GM21423 (cell line): Measurements from ENCODE around the gene GUCA1C.

Experiments used
- ATAC-seq: cut with Tn5 transposase; IDR thresholded peaks from one replicate; pipeline ENCODE4 v1.9.1; 2021; ENCODE audit warnings: mild to moderate bottlenecking, moderate library complexity; ENCODE audit not compliant: unreplicated experiment

The GUCA1C gene, protein sequence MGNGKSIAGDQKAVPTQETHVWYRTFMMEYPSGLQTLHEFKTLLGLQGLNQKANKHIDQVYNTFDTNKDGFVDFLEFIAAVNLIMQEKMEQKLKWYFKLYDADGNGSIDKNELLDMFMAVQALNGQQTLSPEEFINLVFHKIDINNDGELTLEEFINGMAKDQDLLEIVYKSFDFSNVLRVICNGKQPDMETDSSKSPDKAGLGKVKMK

DNA sequence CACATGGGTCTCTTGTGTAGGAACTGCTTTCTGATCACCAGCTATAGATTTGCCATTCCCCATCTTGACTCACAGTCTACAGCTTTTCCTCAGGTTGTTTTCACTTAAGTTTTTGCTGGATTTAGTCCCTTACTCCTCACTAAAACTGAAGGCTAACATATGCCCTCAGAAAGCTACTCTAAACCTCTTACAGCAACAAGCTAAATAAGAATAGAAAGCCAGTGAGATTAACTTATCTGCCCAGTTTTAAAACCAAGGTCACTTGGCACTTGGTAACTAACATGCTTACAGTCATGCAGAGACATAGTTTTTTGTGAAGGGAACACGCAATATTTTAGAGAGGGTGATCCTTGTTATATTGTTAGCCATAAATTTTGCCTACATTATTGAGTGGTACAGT, at the start of gene GUCA1C:
Gene GUCA1C (minus strand): TSS at position 180 of the 400 bp plus-strand sequence. CDS start 117 bp downstream, at position 63.
- no peak for ATAC-seq

DNA sequence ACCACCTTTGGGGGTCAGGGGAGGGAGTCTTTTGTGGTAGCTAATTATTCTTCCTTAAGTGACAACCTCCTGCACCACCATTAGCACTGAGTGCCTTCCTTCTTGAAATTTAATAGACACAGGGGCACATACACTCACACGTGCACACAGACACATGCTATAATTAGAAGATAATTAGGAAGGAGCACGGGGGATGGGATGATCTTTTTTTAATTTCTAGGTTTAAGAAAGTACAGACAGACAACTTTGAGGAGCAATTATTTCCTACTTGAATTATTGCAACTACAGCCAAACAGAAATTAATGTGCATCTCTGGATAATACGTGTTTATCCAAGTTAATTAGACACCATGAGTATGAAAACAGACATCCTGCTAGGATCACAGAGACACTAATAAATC, 44.8 kb upstream of the GUCA1C start:
- no peak for ATAC-seq

DNA sequence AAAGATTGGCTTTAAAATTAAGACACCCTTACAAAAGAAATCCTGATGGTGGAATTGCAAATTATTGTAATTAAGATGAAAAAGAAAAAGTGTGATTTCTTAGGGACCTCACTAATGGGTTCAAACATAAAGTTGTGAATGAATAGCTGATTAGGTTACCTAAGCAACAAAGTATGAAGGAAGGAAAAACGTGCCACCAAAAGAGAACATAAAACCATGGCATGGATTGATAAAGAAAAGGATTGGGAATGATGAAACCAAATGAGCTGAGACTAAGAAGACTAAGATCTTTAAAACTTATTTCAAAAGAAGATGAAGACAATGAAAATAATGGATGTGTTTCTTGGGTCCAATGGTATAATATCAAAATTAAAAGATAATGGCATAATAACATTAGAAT, 32.2 kb upstream of the GUCA1C start:
- ATAC-seq, result no peak

DNA sequence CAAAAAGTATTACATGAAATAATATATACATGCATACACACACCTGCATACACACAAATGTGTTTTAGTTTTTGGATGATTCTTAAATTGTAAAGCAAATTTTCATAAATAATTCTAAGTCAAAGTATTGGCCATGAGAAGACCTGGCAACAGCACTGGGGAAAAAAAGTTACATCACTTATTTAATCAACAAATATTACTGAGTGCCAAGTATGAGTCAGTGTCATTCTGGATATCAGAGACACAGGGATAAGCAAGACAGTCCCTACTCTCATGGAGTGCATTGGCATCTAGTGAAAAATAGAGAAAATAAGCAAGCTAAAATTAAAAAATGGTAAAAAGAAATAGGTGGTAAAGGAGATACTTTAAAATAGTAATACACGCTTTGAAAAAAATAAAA, 29.4 kb upstream of the GUCA1C start:
- no peak for ATAC-seq

DNA sequence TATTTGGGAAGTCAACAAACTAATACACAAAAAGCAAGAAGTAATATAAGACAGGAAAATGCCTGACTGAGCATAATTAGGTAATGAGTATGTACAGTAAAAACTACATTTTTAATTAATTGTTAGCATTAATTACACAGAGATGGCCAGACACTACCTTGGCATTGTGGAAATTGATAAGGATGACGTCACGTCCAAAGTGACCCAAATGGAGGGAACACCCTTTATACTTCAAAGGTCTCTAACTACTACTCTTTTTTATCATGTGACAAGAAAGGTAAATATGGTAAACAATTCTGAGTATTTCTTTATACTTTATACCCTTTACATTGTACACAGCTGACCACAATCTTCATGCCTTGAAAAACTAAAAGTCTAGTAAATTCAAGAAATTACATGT, 22.4 kb upstream of the GUCA1C start:
- ATAC-seq, result no peak

DNA sequence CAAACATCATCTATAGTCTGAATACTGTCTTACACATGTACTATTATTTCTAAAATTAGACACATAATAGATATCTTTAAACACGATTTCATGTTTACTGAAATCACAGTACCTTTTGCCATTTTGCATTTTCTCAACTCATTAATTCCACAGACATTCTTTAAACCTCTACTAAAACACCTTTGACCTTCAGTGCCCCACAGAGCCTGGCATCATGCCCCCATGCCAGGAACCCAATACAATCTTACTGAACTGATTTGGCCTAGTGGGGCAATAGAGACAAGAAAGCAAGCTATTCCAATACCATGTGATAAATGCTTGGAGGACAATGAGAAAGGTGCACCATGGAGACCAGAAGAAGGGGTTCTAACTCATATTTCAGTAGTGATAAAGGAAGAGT, 19.3 kb upstream of the GUCA1C start:
- no peak for ATAC-seq

DNA sequence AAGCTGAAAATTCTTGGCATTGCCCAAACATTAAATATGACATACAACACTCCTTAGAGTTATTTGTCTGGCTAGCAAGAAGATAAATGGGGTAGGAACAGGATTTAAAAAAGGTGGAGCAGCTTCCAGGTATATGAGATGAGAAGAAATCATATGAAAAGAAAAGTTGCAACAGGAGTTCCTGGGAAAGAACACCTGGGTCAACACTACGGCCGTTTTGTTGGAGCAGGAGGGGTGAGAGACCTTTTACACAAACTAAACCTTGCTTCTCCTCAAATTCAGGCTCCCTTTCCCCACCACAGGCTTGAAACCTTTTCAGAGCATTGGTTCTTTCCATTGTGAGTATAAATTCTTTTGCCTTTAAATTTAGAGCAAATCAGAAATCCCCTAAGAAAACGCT, 18.8 kb upstream of the GUCA1C start:
- no peak for ATAC-seq

DNA sequence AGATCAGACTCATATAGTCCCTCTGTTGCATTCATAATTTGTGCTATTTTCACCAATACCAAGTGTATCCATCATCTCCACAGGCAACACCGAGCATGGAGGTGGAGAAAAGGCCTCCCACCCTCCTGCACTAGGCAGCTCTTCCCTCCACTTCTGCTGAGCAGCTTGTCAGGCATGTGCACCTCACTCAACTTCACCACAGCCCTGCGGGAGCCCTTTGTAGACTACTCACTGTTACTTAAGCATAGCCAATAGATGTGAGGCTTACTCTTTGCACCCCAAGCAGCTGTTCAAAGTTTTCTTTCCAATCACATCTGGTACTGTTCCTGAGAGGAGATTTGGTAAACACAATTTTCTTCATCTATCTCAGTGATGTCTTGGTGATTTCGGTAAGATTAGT, 16.9 kb upstream of the GUCA1C start:
- no peak for ATAC-seq

DNA sequence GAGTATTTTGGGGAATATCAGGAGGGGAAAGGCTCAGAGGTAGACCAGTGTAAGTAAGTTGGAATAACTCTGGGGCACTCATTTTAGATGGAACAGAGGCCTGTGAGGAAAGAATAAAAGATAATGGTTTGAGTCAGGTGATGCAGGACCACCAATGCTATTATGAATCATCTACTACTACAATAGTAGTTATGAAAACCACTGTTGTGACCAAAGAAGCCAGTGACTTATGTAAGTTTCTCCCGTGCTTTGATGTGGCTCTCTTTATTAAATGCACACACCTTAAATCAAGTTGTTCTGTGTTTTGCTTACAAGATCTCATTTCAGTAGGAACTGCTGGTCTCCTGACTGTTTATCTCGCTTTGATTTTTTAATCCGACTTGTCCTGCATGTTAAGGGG, 13.1 kb upstream of the GUCA1C start:
- ATAC-seq, result no peak

DNA sequence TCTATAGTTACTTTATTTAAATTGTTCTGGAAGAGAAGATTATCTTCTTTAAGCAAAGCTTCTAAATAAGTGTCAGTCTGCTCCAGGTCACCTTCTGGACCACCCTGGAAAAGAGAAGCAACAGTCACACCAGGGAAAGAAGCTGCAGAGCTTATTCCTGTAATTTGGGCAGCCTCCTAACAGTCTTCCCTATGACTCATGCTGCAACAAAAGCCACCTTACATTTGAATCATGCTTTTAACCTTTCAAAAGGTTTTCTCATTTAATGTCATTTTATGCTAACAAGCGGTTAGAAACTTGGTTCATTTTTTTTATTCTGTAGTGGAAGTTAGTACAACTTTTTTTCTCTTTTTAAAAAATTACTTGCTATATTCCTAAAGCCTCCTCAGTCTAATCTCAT, 5.3 kb upstream of the GUCA1C start:
- no peak for ATAC-seq

DNA sequence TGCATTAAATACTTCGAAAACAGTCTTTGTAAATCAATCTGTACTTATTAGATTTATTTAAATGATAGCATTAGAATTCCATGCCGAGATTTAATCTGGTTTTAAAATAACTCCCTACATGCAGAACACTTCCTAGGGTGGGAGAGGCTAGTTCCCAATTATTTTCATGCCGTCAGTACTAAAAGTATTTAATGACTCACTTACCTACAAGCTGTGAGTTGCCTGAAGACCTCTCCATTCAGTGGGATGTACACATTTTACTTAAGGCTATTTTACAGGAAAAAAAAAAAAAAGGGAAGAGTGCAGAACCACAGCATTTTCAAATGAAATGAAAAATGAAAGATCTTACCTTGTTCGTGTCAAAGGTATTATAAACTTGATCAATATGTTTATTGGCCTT, 469 bp downstream of the GUCA1C start:
- no peak for ATAC-seq

DNA sequence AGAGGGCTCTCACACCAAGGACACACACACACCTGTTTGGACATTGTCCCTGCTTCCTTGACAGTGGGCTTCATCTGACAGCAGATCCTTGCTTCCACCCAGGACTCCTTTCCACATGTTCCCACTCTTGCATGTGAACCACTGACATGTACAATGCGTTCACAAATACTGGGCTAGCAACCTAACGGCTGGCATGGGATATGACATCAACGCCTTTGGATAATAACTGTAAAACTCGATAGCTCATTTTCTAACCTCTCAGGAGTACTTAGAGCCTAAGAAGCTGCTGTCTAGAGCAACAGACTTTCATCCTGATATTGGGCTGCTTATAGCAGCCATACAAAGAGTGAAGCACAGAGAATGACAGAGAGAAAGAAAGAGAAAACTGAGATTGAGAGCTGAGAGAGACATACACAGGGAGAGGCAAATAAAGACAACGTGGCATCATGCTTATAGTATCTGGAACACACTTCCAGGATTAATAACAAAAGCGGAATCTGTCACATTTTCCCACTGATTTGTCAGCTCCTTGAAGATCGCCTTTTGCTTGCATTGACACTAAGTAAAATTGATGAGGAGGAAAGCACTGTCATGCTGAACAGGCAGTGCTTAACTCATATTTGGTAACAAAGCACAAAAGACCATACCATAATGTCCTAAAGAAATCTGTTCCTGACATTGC, 1.7 kb downstream of the GUCA1C start:
- no peak for ATAC-seq

DNA sequence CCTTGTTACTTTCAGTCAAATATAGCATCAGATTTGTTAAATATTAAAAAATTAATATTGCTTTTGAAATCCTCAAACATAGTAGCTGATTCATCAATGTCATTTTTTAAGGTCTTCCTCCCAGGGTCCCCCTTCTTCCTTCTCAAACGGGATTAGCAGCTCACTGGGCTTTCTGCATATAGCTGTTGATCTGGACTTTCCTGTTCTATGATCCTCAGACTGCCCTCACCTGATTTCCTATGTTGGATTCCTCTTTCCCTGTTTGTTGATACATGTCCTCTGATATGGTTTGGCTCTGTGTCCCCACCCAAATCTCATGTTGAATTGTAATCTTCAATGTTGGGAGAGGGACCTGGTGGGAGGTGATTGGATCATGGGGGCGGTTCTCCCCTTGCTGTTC, 5.8 kb downstream of the GUCA1C start:
- no peak for ATAC-seq

DNA sequence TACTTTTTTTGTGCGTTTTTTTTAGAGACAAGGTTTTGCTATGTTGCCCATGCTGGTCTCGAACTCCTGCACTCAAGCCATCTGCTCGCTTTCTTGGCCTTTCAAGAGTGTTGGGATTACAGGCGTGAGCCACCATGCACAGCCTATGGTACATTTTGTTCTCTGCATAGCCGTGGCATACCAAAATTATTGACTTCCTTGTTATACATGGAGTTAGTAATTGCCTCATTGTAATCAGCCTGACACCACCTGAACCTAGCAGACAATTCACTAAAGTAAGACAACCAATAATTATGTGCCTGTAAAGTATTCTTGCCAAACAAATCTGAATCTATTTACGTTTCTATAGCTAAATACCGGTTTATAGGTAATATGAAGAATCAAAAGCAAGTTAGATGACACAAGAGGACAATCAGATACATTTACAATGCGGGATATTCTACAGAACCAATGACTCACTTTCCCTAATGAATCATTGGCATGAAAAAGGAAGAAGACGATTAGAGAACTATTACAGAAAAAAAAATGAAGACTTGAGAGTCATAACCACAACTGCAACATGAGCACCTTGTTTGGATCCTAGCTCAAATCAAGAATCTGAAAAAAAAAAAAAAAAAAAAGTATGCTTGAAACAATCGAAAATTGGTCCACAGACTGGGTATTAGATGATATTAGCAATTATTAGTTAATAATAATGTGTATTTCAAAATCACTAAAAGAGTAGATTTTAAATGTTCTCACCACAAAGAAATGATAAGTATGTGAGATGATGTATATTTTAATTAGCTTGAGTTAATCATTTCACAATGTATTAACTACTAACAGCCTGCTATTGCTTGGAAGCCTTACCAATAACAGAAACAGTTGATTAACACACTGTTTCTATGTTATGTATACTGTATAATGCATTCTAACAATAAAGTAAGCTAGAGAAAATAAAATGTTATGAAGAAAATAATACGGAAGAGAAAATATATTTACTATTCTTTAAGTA, 7.1 kb downstream of the GUCA1C start:
- no peak for ATAC-seq

DNA sequence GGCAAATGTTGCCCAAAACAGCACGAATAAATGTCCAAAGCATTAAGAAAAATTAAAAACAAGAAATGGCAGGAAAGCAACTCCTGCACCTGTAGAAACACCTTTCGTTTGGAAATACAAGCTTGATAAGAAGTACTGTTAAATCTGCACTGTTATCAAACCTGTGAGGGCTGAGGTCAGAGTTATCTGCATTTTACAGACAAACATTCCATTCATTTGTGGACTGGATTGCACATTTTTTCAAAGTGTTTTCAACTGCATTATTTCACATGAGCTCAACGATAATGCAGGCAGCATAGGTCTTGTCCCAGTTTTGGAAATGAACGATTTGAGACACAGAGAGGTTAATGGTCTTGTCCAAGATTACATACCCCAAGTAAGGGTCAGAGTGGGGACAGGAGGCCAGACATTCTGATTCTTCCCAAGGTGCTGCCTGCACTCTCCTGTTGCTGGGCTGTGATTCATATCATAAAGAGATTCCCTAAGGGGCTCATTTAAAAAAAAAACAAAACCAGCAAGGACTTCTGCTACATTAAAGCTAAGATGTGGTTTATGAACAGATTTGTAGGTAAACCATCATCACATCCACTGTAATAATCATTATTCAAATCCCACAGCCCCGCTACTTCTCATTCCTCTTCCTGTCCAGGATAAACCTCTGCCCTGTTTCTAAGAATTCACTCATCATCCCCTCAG, 13.0 kb downstream of the GUCA1C start:
- no peak for ATAC-seq

DNA sequence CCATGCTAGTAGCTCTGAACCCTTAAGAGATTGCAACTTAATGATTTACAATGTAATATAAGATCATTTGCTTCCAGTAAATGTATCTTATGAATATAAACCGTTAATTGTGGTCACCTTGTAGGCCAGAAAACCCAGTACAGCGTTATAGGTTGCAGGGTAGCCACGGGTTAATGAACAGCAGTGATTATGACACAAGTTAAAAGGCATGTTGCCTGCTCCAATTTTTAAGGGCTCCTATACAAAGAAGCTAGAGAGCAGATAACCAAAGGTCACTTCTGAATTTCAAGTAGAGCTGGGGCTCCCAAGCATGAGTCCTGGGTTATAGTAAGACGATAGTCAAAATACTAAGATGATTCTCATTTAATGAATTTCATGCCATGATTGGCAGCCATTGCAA, 13.5 kb downstream of the GUCA1C start:
- ATAC-seq, result no peak

DNA sequence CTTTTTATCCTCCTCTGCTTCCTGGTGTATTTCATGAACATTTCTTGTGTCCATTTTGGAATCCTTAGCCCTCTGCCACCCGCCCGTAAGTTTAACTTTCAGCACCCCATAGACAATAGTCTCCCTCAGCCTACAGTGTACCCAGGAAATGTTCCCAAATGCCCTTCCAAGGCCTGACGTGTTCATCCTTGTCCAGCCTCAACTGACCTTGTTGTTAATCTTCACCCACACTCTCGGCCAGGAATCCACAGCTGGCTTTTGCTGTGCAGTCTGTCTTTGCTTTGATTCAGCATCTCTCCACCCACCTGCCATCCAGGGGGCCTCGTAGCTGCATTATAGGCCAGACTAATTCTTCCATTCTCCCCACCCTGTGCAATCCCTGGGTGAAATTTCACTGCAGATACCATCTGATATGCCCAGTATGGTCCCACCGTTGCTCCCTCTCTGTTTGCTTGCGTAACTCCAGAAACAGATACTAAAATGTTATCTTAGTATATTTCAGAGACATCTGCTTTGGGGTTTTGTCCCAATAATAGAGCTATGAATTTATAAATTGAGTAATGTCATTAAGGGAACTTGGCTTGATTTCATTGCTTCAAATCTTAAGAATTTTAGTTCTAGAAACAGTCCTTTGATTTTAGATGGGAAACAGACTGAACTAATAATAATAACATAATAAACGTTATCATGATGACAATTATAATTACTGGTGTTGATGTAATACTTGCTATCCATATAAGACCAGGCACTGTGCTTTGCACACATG, 16.6 kb downstream of the GUCA1C start:
- ATAC-seq, result no peak

DNA sequence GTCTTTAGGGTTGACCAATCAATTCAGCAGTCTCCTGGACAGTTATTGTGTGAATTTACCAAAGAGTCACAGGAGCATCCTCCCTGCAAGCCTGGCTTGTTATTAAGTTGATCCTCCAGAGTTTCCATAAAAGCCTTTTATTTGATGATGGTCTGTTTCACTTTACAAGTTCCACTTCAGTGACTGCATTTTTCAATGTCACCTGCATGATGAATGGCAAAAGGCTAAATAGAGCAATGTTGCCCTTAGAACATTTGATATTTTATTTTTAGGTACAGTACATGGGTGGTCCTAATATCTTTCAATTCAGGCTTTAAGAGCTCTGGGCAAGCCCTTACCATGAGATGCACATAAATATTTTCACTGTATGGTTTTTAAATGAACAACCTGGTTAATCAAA, 22.6 kb downstream of the GUCA1C start:
- ATAC-seq, result no peak

DNA sequence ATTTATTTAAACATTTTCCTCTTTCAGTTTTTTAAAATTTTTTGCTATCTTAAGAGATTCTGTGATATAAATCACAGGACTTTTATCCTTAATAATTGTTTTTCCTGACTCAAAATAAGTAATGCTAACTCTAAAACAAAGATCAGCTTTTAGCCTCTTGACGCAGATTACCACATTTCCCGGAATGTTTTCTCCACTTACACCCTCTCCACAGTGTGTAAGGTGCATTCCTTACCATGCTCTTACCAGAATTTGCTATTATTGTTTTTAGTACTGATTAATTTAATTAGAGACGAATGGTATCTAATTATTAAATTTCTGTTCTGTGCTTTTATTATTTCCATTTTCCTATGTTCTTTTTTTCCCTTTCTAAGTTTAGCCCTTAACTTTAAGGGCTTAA, 34.8 kb downstream of the GUCA1C start:
- no peak for ATAC-seq
